22Rv1 (cell line): ENCODE results near the gene NCK2.

Experiments
- H3K27ac ChIP-seq: fragments of 450-650 bp; 2 replicates; pipeline ENCODE4 v1.5.1; 2017
- ZFX ChIP-seq: fragments of 450-650 bp; IDR thresholded peaks from 2 replicates; pipeline ENCODE4 v1.6.1; 2017; ENCODE audit warnings: antibody characterized with exemption, borderline replicate concordance
- TF ChIP-seq, protein P1 (sequence below): fragments of 450-650 bp; IDR thresholded peaks from 2 replicates; pipeline ENCODE4 v1.5.1; 2017; ENCODE audit warnings: mild to moderate bottlenecking

Gene NCK2

DNA sequence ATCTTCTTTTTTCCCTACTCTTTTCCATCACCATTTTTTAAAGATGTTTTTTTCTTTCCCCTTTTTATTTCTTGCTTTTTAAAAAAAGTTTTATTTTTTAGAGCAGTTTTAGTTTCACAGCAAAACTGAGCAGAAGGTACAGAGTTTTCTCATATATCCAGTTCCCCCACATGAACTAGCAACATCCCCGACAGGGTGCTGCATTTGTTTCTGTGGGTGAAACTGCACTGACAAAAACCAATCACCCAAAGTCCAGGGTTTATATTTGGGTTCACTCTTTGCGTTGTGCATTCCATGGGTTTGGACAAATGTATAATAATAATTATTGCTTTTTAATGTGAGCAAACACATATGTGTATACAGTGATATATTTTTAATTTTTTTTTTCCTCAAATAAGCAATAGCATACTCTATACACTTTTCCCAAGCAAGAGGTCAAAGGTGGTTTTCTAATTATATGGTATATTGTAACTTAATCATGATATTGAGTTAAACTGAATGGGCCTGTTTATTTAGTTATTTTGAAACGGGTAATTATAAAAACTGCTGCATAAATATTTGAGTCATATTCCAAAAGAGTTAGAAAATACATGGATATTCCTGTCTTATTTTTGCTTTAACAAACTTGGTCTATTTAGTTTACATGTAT, 50.3 kb downstream of the NCK2 start:
- TF ChIP-seq, protein P1, sequence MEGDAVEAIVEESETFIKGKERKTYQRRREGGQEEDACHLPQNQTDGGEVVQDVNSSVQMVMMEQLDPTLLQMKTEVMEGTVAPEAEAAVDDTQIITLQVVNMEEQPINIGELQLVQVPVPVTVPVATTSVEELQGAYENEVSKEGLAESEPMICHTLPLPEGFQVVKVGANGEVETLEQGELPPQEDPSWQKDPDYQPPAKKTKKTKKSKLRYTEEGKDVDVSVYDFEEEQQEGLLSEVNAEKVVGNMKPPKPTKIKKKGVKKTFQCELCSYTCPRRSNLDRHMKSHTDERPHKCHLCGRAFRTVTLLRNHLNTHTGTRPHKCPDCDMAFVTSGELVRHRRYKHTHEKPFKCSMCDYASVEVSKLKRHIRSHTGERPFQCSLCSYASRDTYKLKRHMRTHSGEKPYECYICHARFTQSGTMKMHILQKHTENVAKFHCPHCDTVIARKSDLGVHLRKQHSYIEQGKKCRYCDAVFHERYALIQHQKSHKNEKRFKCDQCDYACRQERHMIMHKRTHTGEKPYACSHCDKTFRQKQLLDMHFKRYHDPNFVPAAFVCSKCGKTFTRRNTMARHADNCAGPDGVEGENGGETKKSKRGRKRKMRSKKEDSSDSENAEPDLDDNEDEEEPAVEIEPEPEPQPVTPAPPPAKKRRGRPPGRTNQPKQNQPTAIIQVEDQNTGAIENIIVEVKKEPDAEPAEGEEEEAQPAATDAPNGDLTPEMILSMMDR, result no peak
- TF ChIP-seq ZFX, result no peak
- H3K27ac ChIP-seq, result no peak overlapping the region

DNA sequence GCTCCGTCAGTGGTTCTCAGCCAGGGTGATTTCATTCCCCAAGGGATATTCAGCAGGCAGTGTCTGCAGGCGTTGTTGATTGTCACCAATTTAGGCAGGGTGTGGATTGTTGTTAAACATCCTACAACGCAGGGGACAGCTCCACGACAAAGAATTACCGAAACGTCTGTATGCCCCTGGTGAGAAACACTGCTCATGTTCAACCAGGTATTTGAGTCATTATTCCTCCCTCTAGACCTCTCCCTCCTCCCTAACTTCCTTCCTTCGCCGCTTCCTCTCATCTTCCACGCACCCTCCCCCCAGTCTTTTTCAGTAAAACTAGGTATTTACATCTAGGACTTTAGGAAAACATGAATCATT, 50.8 kb downstream of the NCK2 start:
- TF ChIP-seq ZFX, result no peak
- TF ChIP-seq, protein P1, result no peak
- no peak overlapping the region for H3K27ac ChIP-seq

DNA sequence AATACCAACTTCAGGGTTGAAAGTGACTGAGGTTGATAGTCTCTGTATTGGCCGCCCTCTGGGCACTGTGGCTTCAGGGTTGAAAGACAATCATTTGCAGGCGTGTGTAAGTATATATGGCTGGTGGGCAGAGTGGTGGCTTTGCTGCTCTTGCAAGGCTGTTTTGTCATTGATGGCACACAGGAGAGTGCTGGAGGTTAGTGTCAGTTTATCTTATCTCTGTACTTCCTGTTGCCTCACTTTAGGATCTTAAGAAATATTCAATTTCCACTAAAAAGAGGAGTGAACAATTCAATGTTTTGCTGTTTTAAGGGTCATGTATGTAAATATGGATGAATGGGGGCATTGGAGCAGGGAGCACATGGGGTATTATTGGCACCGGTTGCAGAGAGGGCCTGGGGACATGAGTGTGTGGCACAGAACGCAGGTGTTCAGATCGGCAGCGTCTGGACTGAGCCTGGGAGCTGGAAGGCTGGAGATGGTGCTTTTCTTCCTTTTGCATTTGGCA, 51.5 kb downstream of the NCK2 start:
- no peak overlapping the region for H3K27ac ChIP-seq

DNA sequence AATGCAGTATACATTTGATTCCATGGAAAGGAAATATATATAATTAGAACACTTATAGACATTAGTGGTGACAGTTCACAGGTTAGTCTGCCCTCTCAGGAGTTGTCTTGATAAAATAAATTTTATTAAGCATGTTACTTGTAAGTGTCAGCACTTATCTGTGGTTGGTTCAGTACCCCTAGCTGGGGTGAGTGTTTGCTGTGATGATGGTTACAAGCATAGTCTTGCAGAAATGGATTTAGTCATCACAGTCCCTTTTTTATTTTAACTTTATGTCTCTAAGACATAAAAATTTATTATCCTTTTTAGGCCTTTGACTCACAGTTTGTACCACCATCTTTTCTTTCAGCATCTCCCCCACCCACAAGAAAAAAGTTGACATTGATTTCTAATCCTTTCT, 52.1 kb downstream of the NCK2 start:
- H3K27ac ChIP-seq, result no peak overlapping the region
- TF ChIP-seq, protein P1, result no peak
- TF ChIP-seq ZFX, result no peak

More for the DNA sequence above, 51.5 kb downstream of the NCK2 start:
- TF ChIP-seq ZFX, result no peak
- TF ChIP-seq, protein P1, result no peak

DNA sequence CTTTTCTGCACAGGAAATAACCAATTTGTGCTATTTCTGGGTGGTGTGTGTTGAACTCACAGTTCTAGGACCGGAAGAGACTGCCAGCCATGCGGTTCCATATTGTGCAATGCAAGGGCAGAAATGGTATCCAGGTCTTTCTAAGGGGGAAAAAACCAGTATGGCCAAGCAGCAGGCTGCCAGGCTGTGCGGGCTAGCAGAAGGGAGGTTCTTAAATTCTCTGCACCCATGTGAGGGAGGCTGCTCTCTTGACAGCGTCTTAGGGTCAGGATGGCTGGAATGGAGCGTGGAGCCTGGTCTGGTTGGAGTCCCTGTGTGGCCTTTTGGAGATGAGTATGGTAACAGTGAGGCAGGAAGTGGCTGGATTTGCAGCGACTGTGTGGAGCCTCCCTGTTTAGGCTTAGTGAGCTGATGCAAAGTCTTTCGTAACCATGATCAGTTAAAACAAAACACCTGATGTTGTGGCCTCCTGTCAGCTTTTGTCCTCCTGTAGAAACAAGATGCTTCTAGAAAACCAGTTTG, 52.6 kb downstream of the NCK2 start:
- H3K27ac ChIP-seq, result no peak overlapping the region
- no peak for TF ChIP-seq ZFX
- TF ChIP-seq, protein P1, result no peak

DNA sequence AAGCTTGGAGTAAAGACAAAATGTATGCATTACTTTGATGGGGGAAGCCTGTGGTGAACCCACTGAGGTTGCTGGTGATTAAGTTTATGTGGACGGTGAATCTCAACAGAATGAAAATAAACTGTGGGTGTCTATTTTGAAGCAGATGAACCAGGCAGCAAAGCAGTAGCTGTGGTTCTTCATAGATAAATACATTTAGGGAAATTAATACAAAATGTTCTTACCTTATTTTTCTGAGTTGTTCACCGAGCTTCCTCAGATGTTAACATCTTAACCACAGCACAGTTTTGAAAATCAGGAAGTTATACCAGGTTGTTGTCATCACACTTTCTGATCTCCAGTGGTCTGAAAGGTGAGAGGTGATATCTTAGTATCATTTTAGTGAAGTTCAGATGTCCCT, 53.9 kb downstream of the NCK2 start:
- H3K27ac ChIP-seq, result no peak overlapping the region
- TF ChIP-seq, protein P1, result no peak
- no peak for TF ChIP-seq ZFX

DNA sequence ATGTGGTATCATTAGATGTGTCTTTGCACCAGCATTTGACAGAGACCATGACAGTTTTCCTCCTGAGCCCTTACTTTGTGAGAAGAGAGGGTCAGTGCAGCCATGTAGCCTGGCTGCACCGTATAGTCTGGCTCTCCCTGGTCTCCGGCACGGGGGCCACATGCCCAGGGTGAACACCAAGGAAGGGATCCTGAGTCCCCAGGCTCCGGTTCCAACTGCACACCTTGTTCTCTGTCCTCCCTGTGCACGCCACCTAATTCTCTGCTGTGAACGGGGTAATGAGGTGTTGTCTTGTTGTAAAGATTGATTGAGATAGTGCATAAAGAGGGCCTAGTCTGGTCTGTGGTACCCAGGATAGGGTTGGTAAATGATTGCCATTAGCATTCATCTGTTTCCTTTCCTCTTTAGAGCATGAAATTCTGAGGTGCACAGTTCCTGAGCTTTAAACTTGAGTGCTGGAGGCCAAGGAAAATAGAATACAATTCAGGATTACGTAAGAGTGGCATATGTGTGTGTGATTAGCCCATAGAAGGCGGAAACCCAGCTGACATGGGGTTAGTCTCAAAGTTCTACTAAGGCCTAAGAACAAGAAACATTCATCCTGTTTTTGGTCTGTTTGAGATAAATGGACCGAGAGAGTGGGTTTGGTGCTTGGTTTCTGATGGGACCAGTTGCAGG, 55.5 kb downstream of the NCK2 start:
- TF ChIP-seq, protein P1, result no peak
- TF ChIP-seq ZFX, result no peak
- H3K27ac ChIP-seq, result no peak overlapping the region
